ENCODE measurements around the gene SERF2. TPM values are rescaled to one million over a fixed set of nuclear protein-coding genes. Genes with fewer than 3 reads are reported as not detected.

Gene SERF2
- total and polyA plus RNA-seq, 2 of the 13 experiments (the other 11 are each of a cell fraction or from before 2014, with no cell fraction given) = 811 to 1,257 TPM

DNA sequence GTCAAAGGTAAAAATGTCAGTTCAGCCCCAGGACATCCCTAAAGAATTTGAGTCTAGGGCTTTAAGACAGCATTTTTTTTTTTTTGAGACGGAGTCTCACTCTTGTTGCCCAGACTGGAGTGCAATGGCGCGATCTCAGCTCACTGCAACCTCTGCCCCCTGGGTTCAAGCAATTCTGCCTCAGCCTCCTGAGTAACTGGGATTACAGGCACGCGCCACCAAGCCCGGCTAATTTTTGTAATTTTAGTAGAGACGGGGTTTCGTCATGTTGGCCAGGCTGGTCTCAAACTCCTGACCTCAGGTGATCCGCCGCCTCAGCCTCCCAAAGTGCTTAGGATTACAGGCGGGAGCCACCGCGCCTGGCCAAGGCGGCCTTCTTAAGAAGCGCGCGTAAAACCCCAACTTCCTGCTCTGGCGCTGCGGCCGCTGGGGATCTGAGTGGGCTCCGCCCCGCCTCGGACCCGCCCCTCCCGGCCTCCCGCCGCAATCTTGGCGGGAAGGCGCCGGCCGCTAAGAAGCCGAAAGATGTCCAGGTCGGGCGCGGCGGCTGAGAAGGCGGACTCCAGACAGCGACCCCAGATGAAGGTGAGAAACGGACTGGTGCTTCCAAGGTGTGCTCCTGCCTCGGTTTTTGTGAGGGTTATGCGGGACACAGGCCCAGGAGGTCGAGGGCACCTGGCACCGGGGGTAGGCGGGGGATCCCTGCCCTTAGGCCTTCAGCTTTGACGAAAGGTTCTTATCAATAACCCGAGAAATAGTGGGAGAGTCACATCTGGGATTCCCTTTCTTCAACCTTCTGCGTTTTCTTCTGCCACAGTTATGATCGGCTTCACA is 34.6 kb downstream of the SERF2 start, which contains the start of gene WDR76 (continued):
- TF ChIP-seq, protein P1, sequence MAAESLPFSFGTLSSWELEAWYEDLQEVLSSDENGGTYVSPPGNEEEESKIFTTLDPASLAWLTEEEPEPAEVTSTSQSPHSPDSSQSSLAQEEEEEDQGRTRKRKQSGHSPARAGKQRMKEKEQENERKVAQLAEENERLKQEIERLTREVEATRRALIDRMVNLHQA (CRISPR knock-in tag; IDR thresholded peaks at IDR 0.05) = no peak
- no peak for TF ChIP-seq FOXK2 (IDR thresholded peaks at IDR 0.05)
- TF ChIP-seq HDAC1 (CRISPR knock-in tag; IDR thresholded peaks at IDR 0.05) = 0 out of 2 replicates have a peak, but pooled peaks have one; percentile 38
- TF ChIP-seq FOXM1 (CRISPR knock-in tag; IDR thresholded peaks at IDR 0.05) = no peak
- TF ChIP-seq, protein P2, sequence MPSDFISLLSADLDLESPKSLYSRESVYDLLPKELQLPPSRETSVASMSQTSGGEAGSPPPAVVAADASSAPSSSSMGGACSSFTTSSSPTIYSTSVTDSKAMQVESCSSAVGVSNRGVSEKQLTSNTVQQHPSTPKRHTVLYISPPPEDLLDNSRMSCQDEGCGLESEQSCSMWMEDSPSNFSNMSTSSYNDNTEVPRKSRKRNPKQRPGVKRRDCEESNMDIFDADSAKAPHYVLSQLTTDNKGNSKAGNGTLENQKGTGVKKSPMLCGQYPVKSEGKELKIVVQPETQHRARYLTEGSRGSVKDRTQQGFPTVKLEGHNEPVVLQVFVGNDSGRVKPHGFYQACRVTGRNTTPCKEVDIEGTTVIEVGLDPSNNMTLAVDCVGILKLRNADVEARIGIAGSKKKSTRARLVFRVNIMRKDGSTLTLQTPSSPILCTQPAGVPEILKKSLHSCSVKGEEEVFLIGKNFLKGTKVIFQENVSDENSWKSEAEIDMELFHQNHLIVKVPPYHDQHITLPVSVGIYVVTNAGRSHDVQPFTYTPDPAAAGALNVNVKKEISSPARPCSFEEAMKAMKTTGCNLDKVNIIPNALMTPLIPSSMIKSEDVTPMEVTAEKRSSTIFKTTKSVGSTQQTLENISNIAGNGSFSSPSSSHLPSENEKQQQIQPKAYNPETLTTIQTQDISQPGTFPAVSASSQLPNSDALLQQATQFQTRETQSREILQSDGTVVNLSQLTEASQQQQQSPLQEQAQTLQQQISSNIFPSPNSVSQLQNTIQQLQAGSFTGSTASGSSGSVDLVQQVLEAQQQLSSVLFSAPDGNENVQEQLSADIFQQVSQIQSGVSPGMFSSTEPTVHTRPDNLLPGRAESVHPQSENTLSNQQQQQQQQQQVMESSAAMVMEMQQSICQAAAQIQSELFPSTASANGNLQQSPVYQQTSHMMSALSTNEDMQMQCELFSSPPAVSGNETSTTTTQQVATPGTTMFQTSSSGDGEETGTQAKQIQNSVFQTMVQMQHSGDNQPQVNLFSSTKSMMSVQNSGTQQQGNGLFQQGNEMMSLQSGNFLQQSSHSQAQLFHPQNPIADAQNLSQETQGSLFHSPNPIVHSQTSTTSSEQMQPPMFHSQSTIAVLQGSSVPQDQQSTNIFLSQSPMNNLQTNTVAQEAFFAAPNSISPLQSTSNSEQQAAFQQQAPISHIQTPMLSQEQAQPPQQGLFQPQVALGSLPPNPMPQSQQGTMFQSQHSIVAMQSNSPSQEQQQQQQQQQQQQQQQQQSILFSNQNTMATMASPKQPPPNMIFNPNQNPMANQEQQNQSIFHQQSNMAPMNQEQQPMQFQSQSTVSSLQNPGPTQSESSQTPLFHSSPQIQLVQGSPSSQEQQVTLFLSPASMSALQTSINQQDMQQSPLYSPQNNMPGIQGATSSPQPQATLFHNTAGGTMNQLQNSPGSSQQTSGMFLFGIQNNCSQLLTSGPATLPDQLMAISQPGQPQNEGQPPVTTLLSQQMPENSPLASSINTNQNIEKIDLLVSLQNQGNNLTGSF (CRISPR knock-in tag; IDR thresholded peaks at IDR 0.05) = no peak
- TF ChIP-seq ZKSCAN5 (CRISPR knock-in tag; IDR thresholded peaks at IDR 0.05) = no peak
- no peak for TF ChIP-seq NAIF1 (CRISPR knock-in tag; IDR thresholded peaks at IDR 0.05; ENCODE audit: borderline replicate concordance)
- no peak for TF ChIP-seq THAP11 (CRISPR knock-in tag; IDR thresholded peaks at IDR 0.05)
- no peak for TF ChIP-seq JUNB (CRISPR knock-in tag; IDR thresholded peaks at IDR 0.05; ENCODE audit: borderline replicate concordance)
- no peak for TF ChIP-seq SNAPC2 (CRISPR knock-in tag; IDR thresholded peaks at IDR 0.05)
- TF ChIP-seq, protein P3, sequence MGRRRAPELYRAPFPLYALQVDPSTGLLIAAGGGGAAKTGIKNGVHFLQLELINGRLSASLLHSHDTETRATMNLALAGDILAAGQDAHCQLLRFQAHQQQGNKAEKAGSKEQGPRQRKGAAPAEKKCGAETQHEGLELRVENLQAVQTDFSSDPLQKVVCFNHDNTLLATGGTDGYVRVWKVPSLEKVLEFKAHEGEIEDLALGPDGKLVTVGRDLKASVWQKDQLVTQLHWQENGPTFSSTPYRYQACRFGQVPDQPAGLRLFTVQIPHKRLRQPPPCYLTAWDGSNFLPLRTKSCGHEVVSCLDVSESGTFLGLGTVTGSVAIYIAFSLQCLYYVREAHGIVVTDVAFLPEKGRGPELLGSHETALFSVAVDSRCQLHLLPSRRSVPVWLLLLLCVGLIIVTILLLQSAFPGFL (CRISPR knock-in tag; IDR thresholded peaks at IDR 0.05) = no peak
- TF ChIP-seq SKI (IDR thresholded peaks at IDR 0.05; ENCODE audit: partially characterized antibody) = peak; percentile 14
- TF ChIP-seq MAZ (IDR thresholded peaks at IDR 0.05; ENCODE audit: borderline replicate concordance, low read depth, low read length) = no peak
- no peak for TF ChIP-seq MAZ (CRISPR knock-in tag; IDR thresholded peaks at IDR 0.05; ENCODE audit: low read depth)
- no peak for TF ChIP-seq AFF4 (CRISPR knock-in tag; IDR thresholded peaks at IDR 0.05)
- TF ChIP-seq ZNF33B (CRISPR knock-in tag; IDR thresholded peaks at IDR 0.05) = no peak

Data from HepG2 (cell line).